CD4-positive, alpha-beta T cell treated with Interleukin-15 for 1 hour (primary cell): ENCODE results near the gene ZNF816.
"Not testable (repeated sequence)": the region's sequence is repeated elsewhere in the genome, so short reads cannot be mapped to it uniquely, and the experiment has no call there.

Source experiments
- DNase-seq: peaks from one replicate; pipeline ENCODE4 v3.0.0-alpha.2; 2020

The ZNF816 gene

DNA sequence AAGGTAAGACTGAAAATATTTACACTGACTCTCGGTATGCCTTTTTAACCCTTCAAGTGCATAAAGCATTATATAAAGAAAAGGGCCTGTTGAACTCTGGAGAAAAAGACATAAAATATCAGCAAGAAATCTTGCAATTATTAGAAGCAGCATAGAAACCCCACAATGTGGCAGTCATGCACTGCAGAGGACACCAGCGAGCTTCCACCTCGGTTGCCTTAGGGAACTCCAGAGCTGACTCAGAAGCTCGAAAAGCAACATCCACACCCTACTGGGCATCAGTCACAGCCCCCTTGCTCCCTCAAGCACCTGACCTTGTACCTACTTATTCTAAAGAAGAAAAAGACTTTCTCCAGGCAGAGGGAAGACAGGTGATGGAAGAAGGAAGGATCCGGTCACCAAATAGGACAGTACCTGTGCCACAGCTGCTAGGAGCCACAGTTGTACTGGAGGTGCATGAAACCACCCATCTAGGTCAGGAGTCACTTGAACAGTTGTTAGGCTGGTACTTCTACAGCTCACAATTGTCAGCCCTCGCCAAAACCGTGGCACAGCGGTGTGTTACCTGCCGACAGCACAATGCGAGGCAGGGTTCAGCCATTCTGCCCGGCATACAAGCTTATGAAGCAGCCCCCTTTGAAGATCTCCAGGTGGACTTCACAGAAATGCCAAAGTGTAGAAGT lies 2.9 kb downstream of the ZNF816 start:
- no peak for DNase-seq

DNA sequence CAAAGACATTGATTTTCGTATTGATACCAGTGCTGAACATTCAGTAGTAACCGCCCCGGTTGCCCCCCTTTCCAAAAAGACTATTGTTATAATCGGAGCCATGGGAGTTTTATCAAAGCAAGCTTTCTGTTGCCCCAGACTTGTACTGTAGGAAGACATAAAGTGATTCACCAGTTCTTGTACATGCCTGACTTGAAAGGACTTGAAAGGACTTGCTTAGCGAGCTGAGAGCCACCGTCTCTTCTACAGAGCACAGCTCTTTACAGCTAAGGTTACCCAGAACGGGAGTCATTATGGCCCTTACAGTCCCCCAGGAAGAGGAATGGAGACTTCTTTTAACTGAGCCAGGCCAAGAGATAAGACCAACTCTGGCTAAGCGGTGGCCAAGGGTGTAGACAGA lies 5.1 kb downstream of the ZNF816 start:
- DNase-seq: no peak

DNA sequence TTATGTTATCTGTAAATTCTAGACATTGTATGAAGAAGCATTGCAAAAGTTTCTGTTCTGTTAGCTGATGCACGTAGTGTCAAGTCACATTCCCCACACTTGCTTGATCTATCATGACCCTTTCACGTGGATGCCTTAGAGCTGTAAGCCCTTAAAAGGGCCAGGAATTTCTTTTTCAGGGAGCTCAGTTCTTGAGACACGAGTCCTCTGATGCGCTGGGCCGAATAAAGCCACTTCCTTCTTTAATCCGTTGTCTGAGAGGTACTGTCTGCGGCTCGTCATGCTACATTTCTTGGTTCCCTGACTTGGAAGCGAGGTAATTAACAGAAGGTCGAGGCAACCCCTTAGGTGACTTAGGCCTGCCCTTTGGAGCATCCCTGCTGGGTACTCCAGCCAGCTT lies 5.8 kb downstream of the ZNF816 start:
- DNase-seq: no peak

DNA sequence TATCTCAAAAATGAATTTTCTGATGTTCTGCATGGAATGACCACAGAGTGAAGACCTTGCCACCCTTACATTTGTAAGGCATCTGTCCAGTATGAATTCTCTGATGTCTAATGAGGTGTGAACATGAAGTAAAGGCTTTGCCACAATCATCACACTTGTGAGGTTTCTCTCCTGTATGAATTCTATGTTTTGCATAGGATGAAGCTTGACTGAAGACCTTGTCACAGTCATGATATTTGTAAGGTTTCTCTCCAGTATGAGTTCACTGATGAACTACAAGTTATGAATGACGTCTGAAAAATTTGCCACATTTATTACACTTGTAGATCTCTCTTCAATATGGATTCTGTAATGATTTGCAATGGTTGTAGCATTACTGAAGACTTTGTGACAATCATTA lies 13.3 kb downstream of the ZNF816 start:
- DNase-seq: no peak

DNA sequence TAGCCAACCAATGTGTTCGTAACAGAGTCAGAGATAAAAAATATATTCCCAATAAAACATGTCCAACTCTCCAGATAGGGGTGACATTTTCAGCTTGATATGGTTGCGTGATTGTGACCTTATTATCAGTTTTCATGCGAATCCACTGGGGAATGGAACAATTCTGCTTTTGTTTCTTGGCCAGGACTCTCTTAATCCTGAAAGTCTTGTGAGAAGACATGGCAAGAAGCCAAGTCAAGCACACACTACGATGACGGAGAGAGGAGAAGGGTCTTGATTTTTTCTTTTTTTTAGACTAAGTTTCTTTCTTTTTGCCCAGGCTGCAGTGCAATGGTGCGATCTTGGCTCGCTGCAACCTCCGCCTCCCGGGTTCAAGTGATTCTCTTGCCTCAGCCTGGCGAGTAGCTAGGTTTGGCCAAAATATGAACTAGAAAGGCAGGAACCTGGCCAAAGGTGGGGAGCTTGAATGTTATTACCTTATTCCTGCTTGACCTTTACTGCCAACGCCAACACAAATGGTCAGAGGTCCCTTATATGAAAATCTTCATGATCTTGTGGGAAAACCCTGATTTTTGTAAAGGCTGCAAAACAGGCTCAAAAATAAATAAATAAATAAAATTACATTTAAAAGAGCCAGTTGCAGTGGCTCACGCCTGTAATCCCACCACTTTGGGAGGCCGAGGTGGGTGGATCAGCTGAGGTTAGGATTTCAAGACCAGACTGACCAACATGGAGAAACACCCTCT lies 14.5 kb downstream of the ZNF816 start:
- no peak for DNase-seq

DNA sequence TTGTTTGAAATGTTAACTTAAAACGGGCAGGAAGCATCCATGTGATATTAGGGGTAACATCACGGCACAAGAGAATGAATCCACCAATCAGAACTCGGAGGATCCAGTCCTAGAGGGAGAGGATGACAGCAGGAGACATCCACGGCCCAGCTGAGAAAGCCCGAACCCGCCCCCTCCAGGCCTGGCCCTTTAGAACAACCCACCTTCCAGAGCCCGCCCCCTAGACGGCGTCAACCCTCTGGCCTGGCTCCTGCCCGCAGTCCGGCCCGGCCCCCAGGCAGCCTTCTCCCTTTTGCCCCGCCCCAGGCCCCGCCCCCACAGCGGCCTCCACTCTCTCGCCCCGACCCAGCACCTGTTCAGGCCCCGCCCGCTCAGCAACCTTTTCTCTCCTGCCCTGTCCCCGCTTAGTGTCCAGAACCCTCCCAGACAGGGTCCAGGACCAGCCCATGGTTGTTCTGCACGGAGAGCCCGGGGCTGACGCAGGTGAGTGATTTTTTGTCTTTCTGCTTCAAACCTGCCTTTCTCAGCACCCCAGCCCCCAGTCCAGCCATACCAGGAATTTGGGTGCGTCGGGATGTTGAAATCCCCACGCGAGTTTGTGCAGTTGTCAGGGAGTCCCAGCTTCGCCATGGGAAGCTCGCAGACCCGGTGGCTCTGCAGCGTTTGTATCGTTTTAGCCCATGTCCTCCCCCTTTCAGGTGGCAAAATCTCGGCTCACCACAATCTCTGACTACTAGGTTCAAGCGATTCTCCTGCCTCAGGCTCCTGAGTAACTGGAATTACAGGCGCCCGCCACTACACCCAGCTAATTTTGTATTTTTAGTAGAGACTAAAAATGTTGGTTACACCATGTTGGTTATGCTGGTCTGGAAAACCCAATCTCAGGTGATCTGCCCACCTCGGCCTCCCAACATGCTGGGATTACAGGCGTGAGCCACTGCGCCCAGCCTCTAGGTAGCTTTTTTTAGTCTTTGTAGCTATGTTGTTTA lies 16.1 kb downstream of the ZNF816 start:
- no peak for DNase-seq

DNA sequence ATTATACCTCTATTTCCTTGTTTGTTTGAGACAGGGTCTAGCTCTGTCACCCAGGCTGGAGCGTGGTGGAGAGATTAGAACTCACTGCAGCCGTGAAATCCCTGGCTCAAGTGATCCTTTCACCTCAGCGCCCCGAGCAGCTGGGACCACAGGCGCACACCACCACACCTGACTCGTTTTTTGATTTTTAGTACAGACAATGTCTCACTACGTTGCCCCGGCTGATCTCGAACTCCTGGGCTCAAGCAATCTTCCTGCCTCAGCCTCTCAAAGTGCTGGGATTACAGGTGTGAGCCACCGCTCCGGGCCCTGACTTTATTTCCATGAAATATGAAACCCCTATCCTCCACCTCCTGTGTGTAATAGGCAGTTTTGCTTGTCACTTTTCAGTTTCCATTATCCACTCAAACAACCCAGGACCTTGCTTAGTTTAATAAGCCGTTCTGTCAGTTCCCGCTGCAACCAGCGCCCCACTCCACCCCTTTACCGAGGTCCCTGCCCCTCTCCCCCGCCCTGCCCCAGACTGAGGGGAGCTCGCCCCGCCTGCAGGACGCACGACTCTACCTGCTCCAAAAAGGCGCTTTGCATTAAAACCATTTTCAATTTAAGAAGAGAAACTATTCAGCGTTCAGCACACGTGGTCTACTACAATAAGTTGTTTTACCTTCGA lies 16.9 kb downstream of the ZNF816 start:
- DNase-seq: no peak

DNA sequence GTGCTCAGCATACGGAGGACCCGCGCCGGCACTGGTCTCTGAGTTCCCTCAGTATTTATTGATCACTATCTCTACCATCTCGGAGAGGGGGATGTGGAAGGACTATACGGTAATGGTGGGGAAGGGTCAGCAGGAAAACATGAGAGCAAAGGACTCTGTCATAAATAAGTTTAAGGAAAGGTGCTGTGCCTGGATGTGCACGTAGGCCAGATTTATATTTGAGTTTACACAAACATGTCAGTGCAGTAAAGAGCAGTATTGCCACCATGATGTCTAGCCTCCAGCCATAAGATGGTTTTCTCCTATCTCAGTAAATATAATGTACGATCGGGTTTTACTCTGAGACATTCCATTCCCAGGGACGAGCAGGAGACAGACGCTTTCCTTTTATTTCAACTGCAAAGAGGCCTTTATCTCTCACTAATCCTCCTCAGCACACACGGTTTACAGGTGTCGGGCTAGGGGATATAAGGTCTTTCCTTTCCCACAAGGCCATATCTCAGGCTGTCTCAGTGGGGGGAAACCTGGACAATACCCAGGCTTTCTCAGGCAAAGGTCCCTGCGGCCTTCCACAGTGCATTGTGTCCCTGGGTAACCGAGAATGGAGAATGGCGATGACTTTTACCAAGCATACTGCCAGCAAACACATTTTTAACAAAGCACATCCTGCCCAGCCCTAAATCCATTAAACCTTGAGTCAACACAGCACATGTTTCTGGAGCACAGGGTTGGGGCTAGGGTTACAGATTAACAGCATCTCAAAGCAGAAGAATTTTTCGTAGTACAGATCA lies 17.8 kb downstream of the ZNF816 start:
- DNase-seq: not testable (repeated sequence)

DNA sequence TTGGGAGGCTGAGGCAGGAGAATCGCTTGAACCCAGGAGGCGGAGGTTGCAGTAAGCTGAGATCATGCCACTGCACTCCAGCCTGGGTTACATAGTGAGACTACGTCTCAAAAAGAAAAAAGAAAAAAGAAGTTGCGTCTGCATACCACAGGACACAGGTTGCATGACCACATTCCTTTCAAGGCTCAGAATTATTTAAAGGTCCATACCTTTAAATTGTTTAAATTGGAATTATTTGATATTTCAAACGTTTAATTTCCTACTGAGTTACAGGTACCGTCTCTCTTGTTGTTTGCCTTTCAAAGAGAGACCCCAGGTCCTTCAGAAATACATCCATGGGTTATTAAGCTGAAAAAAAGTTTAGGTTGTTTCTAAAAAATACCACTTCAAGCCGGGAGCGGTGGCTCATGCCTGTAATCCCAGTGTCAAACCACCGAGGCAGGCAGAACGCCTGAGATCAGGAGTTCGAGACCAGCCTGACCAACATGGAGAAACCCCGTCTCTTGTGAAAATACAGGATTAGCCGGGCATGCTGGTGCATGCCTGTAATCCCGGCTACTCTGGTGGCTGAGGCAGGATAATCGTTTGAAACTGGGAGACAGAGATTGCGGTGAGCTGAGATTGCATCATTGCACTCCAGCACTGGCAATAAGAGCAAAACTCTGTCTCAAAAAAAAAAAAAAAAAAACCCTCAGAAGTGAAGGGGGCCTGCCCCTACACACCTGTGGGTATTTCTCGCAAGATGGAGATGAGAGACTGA lies 18.6 kb downstream of the ZNF816 start:
- DNase-seq: no peak

DNA sequence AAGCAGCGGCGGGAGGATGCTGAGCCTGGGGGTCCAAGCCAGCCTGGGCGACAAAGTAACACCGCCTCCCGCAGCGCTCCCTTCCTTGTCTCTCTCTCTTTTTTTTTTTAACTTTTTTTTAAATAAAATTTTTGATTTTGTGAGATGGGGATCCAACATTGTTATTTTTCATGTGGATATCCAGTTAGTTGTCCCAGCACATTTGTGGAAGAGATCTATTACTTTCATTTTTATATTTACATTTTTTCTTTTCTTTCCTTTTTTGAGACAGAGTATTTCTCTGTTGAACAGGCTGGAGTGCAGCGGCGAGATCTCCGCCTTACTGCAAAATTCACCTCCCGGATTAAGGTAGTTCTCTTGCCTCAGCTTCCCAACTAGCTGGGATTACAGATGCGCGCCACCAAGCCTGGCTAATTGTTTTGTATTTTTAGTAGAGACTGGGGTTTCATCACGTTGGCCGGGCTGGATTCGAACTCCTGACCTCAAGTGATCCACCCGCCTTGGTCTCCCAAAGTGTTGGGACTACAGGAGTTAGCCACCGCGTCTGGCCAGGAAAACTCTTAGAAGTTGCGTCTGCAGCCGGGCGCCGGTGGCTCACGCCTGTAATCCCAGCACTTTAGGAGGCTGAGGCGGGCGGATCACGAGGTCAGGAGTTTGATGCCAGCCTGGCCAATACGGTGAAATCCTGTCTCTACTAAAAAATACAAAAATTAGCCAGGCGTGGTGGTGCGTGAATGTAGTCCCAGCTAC lies 19.4 kb downstream of the ZNF816 start:
- no peak for DNase-seq

DNA sequence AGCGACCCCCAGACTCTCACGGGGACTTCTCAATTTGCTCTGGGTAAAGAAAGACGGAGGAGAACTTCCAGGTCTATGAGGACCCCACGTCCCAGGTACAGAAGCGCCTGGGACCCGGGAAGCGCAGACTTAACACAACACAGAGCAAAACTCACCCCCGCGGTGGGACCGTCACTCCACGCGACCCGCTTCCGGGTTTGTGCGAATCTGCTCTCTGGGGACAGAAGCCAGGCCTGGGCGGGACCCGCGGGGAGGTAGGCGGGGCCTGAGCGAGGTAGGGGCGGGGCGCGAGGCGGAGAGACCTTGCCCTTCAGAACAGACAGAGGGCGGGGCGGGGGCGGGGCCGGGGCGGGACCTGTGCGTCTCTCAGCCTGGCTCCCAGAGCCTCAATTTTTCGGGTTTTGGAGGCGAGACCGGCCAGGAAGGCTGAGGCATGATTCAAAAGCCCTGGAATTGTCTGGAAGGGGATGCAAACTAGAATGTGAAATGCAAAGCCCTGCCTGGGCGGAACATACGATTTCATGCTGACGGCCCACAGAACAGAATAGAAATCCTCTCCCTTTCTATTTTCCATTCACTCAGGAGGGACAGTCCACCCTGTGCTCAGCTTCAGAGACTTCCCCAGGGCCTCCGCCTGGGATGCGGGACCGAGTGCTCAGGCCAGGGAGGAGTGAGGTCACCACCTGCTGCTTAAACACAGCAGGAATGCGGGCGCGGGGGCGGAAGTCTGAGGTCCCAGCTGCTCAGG lies 20.1 kb downstream of the ZNF816 start:
- peak; percentile 95 for DNase-seq

DNA sequence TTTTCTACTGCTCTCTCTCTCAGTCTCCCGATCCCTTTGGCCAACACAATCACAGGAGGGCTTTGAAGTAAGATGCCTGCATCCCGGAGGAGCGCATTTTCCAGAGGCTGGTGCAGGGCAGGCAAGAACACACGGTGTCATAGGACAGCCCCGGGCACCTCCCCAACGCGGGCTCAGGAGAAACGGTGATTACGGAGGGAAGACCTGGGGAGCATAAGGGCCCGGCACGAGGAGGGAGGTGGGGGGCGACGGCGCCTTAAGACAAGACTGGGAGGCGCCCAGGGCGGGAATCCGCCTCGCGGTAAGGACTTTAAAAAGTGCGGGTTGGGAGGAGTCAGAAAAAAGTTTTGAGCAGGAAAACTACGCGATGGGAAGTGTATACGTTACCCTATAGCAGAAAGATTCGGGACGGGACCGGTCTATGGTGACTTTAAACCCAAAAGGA lies 20.7 kb downstream of the ZNF816 start:
- DNase-seq: no peak

DNA sequence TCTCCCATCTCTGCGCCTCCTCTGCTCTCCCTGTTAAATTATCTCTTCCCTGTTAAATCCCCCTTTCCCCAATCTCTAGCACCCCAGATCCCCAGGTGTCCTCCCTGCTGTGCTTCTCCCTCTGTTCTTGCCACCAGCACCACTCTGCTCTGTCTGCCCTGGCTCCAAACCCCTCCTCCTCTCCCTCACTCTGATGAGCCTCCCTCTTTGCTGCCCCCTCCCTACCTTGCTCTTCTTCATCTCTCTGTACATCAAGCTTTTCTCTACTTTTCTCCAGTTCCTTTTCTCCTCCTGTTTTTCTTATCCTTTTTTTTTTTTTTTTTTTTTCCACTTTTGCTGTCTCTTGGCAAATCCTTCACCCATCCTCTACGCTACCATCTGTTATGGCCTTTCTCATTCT lies 21.2 kb downstream of the ZNF816 start:
- DNase-seq: not testable (repeated sequence)

DNA sequence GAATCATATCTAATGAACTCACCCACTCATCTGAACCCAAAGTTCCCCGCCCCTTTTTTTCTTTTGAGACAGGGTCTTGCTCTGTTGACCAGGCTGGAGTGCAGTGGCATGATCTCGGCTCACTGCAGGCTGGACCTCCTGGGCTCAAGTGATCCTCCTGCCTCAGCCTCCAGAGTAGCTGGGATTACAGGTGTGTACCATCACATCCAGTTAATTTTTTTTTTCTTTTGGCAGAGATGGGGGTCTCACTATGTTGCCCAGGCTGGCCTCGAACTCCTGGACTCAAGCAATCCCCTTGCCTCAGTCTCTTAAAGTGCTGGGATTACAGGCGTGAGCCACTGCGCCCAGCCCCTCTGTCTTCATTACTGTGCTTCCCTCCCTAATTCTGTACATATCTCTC lies 21.8 kb downstream of the ZNF816 start:
- DNase-seq: not testable (repeated sequence)

DNA sequence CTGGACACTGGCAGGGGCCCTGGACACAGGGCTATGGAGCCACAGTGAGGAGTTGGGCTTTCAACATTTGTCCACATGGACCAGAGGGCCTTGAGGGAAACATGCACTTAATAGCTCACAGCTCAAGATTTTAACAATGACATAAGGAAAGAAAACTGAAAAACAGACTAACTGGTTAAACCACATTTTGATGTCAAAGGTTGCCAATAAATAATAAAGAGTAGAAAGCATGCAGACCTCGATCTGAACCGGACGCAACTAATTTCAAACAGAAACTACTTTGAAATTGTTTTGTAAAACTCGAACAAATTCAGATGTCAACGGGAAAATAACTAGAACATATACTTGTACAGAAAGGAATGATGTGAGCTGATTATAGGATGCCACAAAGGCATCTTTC lies 23.9 kb downstream of the ZNF816 start:
- no peak for DNase-seq

DNA sequence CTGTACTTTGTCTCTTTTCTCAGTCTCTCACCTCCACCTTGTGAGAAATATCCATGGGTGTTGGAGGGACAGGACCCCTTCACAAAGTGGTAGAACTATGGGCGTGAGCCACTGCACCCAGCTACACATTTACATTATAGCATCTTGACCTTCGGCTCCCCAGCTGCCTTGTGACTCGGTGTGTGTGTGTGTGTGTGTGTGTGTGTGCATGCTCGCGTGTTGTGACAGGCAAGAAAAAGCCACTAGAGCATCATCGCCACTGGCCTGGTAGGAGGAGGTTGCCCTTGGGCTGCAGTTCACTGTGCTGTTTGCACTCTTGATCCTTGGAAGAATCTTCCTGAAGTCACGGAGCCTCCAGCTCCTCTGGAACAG lies 25.7 kb downstream of the ZNF816 start:
- no peak for DNase-seq

DNA sequence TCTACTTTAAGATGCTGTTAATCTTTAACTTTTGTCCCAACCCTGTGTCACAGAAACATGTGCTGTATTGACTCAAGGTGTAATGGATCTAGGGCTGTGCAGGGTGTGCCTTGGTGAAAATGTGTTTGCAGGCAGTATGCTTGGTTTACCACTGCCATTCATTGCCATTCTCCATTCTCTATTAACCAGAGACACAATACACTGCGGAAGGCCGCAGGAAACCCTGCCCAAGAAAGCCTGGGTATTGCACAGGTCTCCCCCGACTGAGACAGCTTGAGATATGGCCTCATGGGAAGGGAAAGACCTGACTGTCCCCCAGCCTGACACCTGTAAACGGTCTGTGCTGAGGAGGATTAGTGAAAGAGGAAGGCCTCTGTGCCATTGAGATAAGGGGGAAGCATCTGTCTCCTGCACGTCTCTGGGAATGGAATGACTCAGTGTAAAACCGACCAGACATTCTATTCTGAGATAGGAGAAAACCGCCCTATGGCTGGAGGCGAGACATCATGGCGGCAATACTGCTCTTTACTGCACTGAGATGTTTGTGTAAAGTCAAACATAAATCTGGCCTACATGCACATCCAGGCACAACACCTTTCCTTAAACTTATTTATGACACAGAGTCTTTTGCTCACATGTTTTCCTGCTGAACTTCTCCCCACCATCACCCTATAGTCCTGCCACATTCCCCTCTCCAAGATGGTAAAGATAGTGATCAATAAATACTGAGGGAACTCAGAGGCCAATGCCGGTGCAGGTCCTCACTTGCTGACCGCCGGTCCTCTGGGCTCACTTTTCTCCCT lies 26.3 kb downstream of the ZNF816 start:
- DNase-seq: no peak

DNA sequence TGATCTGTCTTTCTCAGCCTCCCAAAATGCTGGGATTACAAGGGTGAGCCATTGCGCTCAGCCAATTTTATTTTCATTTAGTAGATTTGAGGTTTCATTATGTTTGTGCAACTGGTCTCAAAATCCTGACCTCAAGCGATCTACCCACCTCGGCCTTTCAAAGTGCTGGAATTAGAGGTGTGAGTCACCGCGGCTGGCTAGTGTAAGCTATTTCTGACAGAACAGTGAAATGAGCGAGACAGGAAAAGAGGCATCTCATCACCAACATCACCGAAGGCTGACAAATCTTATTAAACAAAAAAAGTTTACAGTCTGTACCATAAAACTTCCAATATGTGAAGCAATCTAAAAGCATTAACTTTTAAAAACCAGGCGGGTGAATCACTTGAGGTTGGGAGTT lies 27.2 kb downstream of the ZNF816 start:
- DNase-seq: no peak

DNA sequence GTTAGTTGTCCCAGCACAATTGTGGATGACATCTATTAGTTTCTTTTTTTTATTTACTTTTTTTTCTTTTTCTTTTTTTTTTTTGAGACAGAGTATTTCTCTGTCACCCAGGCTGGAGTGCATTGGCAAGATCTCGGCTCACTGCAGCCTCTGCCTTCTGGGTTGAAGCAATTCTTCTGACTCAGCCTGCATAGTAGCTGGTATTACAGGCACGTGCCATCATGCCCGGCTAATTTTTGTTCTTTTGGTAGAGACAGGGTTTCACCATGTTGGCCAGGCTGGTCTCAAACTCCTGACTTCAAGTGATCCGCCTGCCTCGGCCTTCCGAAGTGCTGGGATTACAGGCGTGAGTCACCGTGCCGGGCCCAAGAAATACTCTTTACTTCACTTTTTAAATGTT lies 38.0 kb downstream of the ZNF816 start:
- not testable (repeated sequence) for DNase-seq
